ENCODE results near the gene FAM149A. TPM values are rescaled to one million over a fixed set of nuclear protein-coding genes. Genes with fewer than 3 reads are reported as not detected.
A peak's percentile ranks its signal among the peaks of the same experiment; 100 is the strongest.

FAM149A gene
- total RNA-seq, 1 experiment from 2014 or later: 9.0 TPM

DNA sequence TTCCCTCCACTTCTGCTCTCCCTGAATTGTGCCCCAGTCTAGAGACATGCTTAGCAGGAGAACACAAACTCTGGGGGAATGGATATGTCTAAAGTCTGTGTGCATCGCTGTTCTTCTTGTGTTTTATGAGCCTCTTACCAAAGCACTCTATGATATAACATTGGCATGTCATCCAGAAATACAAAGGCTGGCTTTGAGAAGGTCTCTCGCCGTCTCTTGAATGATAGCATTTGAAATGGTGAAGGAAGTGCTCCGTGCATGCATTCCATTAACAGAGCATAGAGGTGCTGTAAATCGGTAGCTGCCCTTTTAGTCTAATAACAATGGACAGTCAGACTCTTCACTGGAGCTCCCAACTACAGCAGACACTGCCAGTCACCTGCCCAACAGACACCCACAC is 7.1 kb upstream of the FAM149A start:
- in situ Hi-C loops (cut with HindIII; ENCODE audit: low pct_unique_long_range_greater_than_20kb, low sequenced_read_pairs): no loop called here
- DNase-seq (ENCODE audit: low read depth, low spot score): peak; percentile 85

GRCh38 chr4:186102931-186103330 is 1.6 kb upstream of the FAM149A start:
- no peak for DNase-seq (ENCODE audit: low read depth, low spot score)
- in situ Hi-C loops (cut with HindIII; ENCODE audit: low pct_unique_long_range_greater_than_20kb, low sequenced_read_pairs): no loop called here

DNA sequence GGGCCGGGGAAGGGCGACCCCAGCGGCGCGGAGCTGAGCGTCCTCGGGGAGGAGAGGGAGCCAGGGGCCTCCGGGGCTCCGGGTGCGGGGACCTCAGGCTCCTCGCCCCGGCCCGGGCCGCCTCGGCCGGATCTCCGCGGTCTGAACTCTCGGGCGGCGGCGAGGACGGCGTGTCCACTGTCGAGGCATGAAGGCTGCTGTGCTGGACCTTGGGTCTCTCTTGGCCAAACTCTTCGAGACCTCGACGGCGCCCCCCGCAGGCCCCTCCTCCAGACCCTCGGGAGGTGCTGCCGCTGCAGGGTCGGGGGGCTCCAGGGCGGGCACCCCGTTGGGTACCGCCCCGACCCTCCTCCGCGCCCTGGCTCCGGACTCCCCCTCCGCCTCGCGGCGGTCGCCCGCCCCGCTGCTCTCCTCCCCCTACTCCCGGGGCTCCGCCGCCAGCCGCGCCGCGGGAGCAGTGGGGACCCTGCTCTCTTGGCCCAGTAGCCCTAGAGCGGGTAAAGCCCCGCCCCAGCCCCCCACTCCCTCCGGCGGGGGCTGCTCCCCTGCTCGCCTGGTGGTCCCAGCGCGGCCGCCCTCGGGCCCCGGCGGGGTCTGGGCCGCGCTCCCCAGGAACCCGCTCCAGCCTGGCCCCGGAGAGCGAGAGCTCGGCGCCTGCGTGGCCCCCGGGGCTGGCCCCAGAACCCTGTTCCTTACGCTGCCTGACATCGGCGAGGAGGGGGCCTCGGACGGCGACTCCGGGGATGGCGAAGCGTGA is 564 bp downstream of the FAM149A start:
- in situ Hi-C loops (cut with HindIII; ENCODE audit: low pct_unique_long_range_greater_than_20kb, low sequenced_read_pairs): no loop called here
- no peak for DNase-seq (ENCODE audit: low read depth, low spot score)

GRCh38 chr4:186105647-186106321 is 1.3 kb downstream of the FAM149A start:
- no peak for DNase-seq (ENCODE audit: low read depth, low spot score)
- in situ Hi-C loops (cut with HindIII; ENCODE audit: low pct_unique_long_range_greater_than_20kb, low sequenced_read_pairs): no loop called here

DNA sequence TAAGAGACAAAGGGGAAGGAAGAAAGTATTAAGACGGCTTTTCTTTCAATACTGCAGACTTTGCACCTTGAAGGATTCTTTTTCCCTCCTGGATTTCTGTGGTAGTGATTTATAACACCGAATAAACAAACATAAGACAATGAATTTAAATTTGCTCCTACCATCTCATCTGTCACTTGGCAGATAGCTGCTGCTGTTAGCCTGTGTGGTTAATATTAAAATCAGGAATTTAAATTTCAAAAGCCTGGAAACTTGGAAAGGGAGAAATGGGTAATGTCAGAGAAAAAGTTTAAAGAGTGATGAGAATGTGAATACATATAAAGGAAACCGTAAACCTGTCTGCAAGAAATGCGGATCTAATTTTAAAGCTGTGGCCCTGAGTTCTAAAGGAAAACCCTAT is 3.4 kb downstream of the FAM149A start:
- in situ Hi-C loops (cut with HindIII; ENCODE audit: low pct_unique_long_range_greater_than_20kb, low sequenced_read_pairs): no loop called here
- DNase-seq (ENCODE audit: low read depth, low spot score): no peak

DNA sequence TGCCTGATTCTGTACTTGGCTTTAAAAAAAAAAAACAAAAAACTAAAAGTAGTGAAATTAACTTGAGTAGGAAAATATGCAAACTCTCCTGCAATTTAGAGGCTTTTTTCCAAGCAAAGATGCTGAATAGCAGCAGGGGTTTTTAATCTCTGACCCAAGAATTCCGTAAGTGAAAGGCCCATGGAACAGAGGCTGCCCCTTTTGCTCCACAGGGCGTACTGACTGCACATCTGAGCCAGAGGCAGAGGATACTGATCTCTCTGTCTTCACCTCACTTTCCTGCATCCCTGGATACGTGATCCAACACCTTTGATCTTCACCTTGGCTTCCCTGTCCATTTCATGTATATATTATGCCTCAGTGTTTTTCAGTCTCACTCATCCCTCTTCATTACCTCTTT is 3.9 kb downstream of the FAM149A start:
- in situ Hi-C loops (cut with HindIII; ENCODE audit: low pct_unique_long_range_greater_than_20kb, low sequenced_read_pairs): no loop called here
- no peak for DNase-seq (ENCODE audit: low read depth, low spot score)

DNA sequence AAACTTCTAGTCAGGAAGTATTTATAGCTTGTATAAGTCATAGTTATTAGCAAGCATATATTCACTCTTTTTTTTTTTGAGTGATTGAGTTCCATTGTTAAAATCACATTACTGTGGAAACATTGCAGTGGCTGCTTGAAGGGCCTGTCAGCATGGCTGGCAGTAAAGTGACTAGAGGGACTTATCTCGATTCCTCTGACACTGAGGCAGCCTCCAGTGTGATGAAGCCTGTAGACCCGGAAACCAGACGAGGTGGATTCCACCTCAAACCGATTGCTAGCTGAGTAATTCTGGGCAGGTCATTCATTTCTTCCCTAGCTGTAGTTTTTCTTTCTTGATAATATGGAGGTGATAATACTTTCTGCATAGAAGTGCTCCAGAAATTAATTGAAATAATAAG is 4.7 kb downstream of the FAM149A start:
- in situ Hi-C loops (cut with HindIII; ENCODE audit: low pct_unique_long_range_greater_than_20kb, low sequenced_read_pairs): no loop called here
- no peak for DNase-seq (ENCODE audit: low read depth, low spot score)

DNA sequence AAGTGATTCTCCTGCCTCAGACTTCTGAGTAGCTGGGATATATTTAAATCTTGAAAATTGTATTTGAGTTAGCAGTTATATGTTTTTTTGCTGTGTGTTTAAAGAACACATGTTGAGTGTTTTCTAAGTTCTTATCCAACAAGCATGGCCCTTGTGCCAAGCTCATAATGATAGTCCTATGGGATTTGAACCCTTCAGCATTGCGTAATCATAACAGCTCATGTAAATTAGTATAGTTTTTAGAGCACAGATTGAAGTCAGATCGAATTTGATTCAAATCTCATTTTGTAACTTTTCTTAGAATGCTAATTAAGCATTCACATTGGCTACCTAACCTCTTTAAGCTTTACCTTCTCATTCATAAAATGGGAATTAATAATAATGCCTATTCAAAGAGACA is 12.2 kb downstream of the FAM149A start:
- in situ Hi-C loops (cut with HindIII; ENCODE audit: low pct_unique_long_range_greater_than_20kb, low sequenced_read_pairs): no loop called here
- no peak for DNase-seq (ENCODE audit: low read depth, low spot score)

DNA sequence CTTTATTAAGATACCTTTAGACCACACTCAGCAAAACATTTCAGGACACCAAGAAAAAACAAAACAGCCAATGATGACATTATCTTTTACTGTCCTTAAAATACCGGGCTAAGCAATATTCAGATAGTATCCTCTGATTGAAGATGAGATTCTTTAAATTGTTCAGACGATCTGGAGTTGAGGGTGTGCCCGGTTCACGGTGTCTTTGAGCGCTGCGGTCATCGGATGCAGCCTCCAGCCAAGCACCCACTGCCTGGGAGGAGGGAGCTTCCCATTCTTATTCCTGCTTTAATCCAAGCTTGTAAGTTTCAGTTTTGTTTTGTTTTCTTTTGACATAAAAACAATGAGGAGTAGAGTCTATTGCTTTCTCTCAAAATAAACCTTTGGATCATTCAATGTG is 14.1 kb downstream of the FAM149A start:
- in situ Hi-C loops (cut with HindIII; ENCODE audit: low pct_unique_long_range_greater_than_20kb, low sequenced_read_pairs): no loop called here
- no peak for DNase-seq (ENCODE audit: low read depth, low spot score)

DNA sequence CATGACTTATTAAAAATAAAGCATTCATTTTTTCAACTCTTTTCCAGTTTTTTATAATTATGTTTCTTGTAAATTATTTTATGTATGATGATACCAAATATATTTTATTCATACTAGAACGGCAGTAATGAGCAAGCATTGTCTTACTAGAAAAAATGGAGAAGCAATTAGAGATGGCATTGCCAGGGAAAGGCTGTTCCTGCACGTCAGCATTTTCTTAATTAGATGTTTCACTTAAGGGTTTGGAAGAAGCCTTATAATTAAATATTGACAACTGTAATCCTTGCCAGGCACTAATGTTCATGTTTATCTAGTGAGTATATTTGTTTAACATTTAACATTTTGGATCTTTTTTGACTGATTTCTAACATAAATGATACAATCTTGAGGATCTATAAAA is 16.6 kb downstream of the FAM149A start:
- in situ Hi-C loops (cut with HindIII; ENCODE audit: low pct_unique_long_range_greater_than_20kb, low sequenced_read_pairs): no loop called here
- no peak for DNase-seq (ENCODE audit: low read depth, low spot score)

- in situ Hi-C loops (cut with HindIII; ENCODE audit: low pct_unique_long_range_greater_than_20kb, low sequenced_read_pairs): no loop called here
- DNase-seq (ENCODE audit: low read depth, low spot score): no peak
Observed at GRCh38 chr4:186128842-186129241, 24.3 kb downstream of the FAM149A start.

- in situ Hi-C loops (cut with HindIII; ENCODE audit: low pct_unique_long_range_greater_than_20kb, low sequenced_read_pairs): no loop called here
- no peak for DNase-seq (ENCODE audit: low read depth, low spot score)
Observed at GRCh38 chr4:186131935-186132334, 27.4 kb downstream of the FAM149A start.

- in situ Hi-C loops (cut with HindIII; ENCODE audit: low pct_unique_long_range_greater_than_20kb, low sequenced_read_pairs): no loop called here
- DNase-seq (ENCODE audit: low read depth, low spot score): peak; percentile 63
Observed at GRCh38 chr4:186132577-186133242, 28.2 kb downstream of the FAM149A start.

GRCh38 chr4:186134257-186134656 is 29.8 kb downstream of the FAM149A start:
- in situ Hi-C loops (cut with HindIII; ENCODE audit: low pct_unique_long_range_greater_than_20kb, low sequenced_read_pairs): no loop called here
- no peak for DNase-seq (ENCODE audit: low read depth, low spot score)

DNA sequence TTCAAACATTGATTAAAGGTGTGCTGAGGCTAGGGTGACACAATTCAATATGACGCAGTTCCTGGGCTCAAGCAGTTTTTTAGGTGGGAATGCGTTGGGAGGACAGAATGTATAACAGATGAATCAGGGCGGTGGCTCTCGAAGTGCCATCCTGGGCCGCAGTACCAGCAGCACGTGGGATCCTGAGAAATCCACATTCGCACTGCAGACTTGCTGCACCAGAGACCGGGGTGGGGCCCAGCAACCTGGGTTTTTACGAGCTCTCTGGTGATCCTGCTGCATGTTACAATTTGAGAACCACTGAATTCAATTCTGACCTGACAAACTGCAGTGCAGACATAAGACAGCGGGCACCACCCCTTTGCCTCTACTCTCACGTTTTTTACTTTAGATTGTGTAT is 30.4 kb downstream of the FAM149A start:
- in situ Hi-C loops (cut with HindIII; ENCODE audit: low pct_unique_long_range_greater_than_20kb, low sequenced_read_pairs): no loop called here
- DNase-seq (ENCODE audit: low read depth, low spot score): no peak

DNA sequence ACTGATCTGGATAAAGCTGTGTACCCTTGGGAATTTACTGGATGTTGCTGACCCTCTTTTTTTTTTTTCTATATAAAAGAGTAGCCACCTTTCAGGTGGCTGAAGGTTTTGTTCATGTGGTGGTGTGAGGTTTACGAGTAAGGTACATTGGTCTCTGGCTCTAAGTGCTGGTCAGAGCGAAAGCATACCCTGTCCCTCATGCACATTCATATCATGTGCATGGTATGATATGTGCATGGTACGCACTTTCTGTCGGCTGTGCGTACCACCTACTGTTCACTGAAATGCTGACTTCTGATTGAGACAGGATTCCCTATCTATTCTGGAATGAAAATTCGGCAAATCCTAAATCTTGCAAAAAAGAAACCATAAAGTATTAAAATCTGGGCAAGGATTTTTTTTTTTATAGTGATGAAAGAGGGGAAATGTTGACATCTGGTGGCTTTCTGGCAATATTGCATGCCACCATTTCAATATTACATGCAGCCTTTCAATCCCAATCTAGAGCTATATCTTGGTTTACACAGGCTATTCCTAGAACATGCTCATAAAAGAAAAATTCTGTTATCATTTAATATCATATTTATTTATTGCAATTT is 32.8 kb downstream of the FAM149A start:
- DNase-seq (ENCODE audit: low read depth, low spot score): peak; percentile 57
- in situ Hi-C loops (cut with HindIII; ENCODE audit: low pct_unique_long_range_greater_than_20kb, low sequenced_read_pairs): no loop called here

- in situ Hi-C loops (cut with HindIII; ENCODE audit: low pct_unique_long_range_greater_than_20kb, low sequenced_read_pairs): no loop called here
- peak; percentile 51 for DNase-seq (ENCODE audit: low read depth, low spot score)
Observed at GRCh38 chr4:186144198-186144945, 39.9 kb downstream of the FAM149A start.

All from SK-MEL-5 (cell line).